ENCODE results near the gene RTRAF. TPM values are rescaled to one million over a fixed set of nuclear protein-coding genes. Genes with fewer than 3 reads are reported as not detected.

Gene RTRAF
- polyA plus RNA-seq, 1 donor from 2014 or later = 119 TPM

GRCh38 chr14:52026017-52026660 lies 36.8 kb downstream of the RTRAF start:
- Histone ChIP-seq H3K9me3 (ENCODE audit: low read length) (no peaks in the 10 kb centered on the region), H3K79me2 (replicated peaks; ENCODE audit: insufficient read depth, low read length) (no peaks in the 10 kb centered on the region), H3K27me3 (ENCODE audit: insufficient read depth, low read depth, low read length) (no peaks in the 10 kb centered on the region), H3K9ac (ENCODE audit: low read length) (no peak overlapping the region), H3K4me2 (ENCODE audit: low read length) (no peak overlapping the region), H4K20me1 (ENCODE audit: insufficient read depth) (no peaks in the 10 kb centered on the region), H2AFZ (ENCODE audit: low read depth, low read length) (no peak overlapping the region), H3F3A (ENCODE audit: insufficient read depth, low read length, poor library complexity, severe bottlenecking) (no peaks in the 10 kb centered on the region), H3K27ac (ENCODE audit: low read length) (no peak overlapping the region), H3K4me3 (ENCODE audit: low read length) (no peak overlapping the region), H3K36me3 (ENCODE audit: insufficient read depth, low read length) (no peaks in the 10 kb centered on the region), H3K9me2 (ENCODE audit: insufficient read depth, low read length) (no peaks in the 10 kb centered on the region)
- TF ChIP-seq REST (IDR thresholded peaks at IDR 0.05; ENCODE audit: borderline replicate concordance) (no peak), SMC3 (conservative IDR thresholded peaks at IDR 0.05; ENCODE audit: poor library complexity) (no peak), MXI1 (conservative IDR thresholded peaks at IDR 0.05; ENCODE audit: poor library complexity, severe bottlenecking) (no peak), POLR2AphosphoS5 (IDR thresholded peaks at IDR 0.05) (no peak), TAF1 (IDR thresholded peaks at IDR 0.05; ENCODE audit: low read depth) (no peak), EZH2 (IDR thresholded peaks at IDR 0.05; ENCODE audit: borderline replicate concordance, insufficient read depth, low read length, poor library complexity, severe bottlenecking) (no peak), RAD21 (conservative IDR thresholded peaks at IDR 0.05) (no peak), CTCF (IDR thresholded peaks at IDR 0.05; ENCODE audit: poor library complexity, severe bottlenecking) (no peak), EP300 (conservative IDR thresholded peaks at IDR 0.05; ENCODE audit: poor library complexity, severe bottlenecking) (no peak)

- Histone ChIP-seq H3K36me3 (ENCODE audit: insufficient read depth, low read length) (no peaks in the 10 kb centered on the region), H3K4me2 (ENCODE audit: low read length) (no peak overlapping the region), H3K27ac (ENCODE audit: low read length) (no peak overlapping the region), H3K4me3 (ENCODE audit: low read length) (no peak overlapping the region), H3K79me2 (replicated peaks; ENCODE audit: insufficient read depth, low read length) (no peaks in the 10 kb centered on the region), H2AFZ (ENCODE audit: low read depth, low read length) (no peak overlapping the region), H3K9me2 (ENCODE audit: insufficient read depth, low read length) (no peaks in the 10 kb centered on the region), H3F3A (ENCODE audit: insufficient read depth, low read length, poor library complexity, severe bottlenecking) (no peaks in the 10 kb centered on the region), H3K9me3 (ENCODE audit: low read length) (no peaks in the 10 kb centered on the region), H3K9ac (ENCODE audit: low read length) (no peak overlapping the region), H4K20me1 (ENCODE audit: insufficient read depth) (no peaks in the 10 kb centered on the region), H3K27me3 (ENCODE audit: insufficient read depth, low read depth, low read length) (no peaks in the 10 kb centered on the region)
- TF ChIP-seq RAD21 (conservative IDR thresholded peaks at IDR 0.05) (no peak), MXI1 (conservative IDR thresholded peaks at IDR 0.05; ENCODE audit: poor library complexity, severe bottlenecking) (no peak), SMC3 (conservative IDR thresholded peaks at IDR 0.05; ENCODE audit: poor library complexity) (no peak), REST (IDR thresholded peaks at IDR 0.05; ENCODE audit: borderline replicate concordance) (no peak), EP300 (conservative IDR thresholded peaks at IDR 0.05; ENCODE audit: poor library complexity, severe bottlenecking) (no peak), CTCF (IDR thresholded peaks at IDR 0.05; ENCODE audit: poor library complexity, severe bottlenecking) (no peak), TAF1 (IDR thresholded peaks at IDR 0.05; ENCODE audit: low read depth) (no peak)
Measured at GRCh38 chr14:52026901-52027300, 37.6 kb downstream of the RTRAF start.

All from neural cell (in vitro differentiated cells).